NT2/D1 (cell line): ENCODE data around the gene TTC22.

ENCODE experiments used
- DNase-seq: peaks from one replicate; pipeline ENCODE4 v3.0.0-alpha.2; 2011; ENCODE audit warnings: low read depth, low spot score
- H3K27me3 ChIP-seq: 2 replicates; pipeline ENCODE4 v1.6.0; 2011; ENCODE audit warnings: mild to moderate bottlenecking; ENCODE audit not compliant: insufficient read length, insufficient read depth
- H3K36me3 ChIP-seq: 2 replicates; pipeline ENCODE4 v1.6.1; 2011; ENCODE audit warnings: mild to moderate bottlenecking, low read length, mixed read lengths; ENCODE audit not compliant: insufficient read depth, insufficient read length
- H3K4me1 ChIP-seq: 2 replicates; pipeline ENCODE4 v1.5.1; 2011; ENCODE audit not compliant: insufficient read depth, insufficient read length
- H3K4me3 ChIP-seq: 2 replicates; pipeline ENCODE4 v1.5.1; 2011; ENCODE audit warnings: low read depth; ENCODE audit not compliant: insufficient read length
- H3K9ac ChIP-seq: 2 replicates; pipeline ENCODE4 v1.6.0; 2011; ENCODE audit warnings: low read depth; ENCODE audit not compliant: insufficient read length
- H3K9me3 ChIP-seq: 2 replicates; pipeline ENCODE4 v1.5.1; 2011; ENCODE audit warnings: mild to moderate bottlenecking, low read length; ENCODE audit not compliant: insufficient read depth
- SUZ12 ChIP-seq: IDR thresholded peaks from 2 replicates; pipeline ENCODE4 v1.6.1; 2011; ENCODE audit not compliant: insufficient read length, insufficient read depth; ENCODE audit errors: extremely low read depth
- YY1 ChIP-seq: IDR thresholded peaks from 2 replicates; pipeline ENCODE4 v1.6.1; 2011; ENCODE audit not compliant: insufficient read length, insufficient read depth
- ZNF274 ChIP-seq: IDR thresholded peaks from 2 replicates; pipeline ENCODE4 v1.6.1; 2011; ENCODE audit warnings: mild to moderate bottlenecking, low read depth, low read length

Gene TTC22

DNA sequence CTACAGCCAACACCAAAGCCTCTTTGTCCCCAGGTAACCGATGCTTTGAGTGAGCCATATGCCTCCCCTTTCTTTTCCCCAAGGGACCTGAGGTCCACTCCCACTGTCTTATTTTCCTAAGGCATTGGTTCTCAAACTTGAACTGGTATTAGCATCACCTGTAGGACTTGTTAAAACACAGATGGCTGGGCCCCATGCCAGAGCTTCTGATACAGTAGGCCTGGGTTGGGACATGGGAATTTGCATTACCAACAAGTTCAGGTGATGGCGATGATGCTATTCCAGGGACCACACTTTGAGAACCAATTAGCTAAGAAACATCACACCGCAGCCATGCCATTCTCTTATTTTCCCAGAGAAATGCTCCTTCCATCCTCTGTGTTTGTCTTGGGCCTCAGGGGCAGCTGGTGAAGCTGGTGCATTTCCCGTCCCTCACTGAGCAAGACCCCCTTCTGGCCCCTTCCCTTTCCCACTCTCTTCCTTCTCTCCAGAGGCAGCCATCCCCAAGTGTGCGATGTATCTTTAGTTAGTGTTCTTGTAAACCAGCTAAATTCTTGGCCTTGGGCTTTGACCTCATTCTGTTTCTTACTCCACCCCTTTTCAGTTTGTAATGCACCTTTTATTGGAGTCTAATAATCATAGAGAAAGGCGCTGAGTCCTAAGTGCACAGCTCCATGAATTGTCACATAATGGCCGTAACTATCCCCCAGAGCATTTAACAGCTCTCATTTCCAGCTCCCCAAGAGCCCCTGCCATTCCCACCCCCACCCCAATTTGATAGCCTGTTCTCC is 14.2 kb upstream of the TTC22 start:
- Histone ChIP-seq H3K4me3 (no peak overlapping the region), H3K36me3 (no peaks in the 10 kb centered on the region), H3K27me3 (peaks cover 23% of the 10 kb centered on the region), H3K9me3 (no peaks in the 10 kb centered on the region), H3K4me1 (peaks cover 25% of the 10 kb centered on the region), H3K9ac (no peak overlapping the region)
- TF ChIP-seq ZNF274 (no peak), YY1 (no peak), SUZ12 (no peak)
- DNase-seq: no peak

GRCh38 chr1:54814571-54814970 is 13.4 kb upstream of the TTC22 start:
- Histone ChIP-seq H3K36me3 (no peaks in the 10 kb centered on the region), H3K4me3 (no peak overlapping the region), H3K4me1 (peaks cover 28% of the 10 kb centered on the region), H3K27me3 (peaks cover 27% of the 10 kb centered on the region), H3K9ac (peak overlapping the region; percentile 46), H3K9me3 (no peaks in the 10 kb centered on the region)
- TF ChIP-seq YY1 (no peak), SUZ12 (no peak), ZNF274 (no peak)
- no peak for DNase-seq

GRCh38 chr1:54814126-54814498 is 13.0 kb upstream of the TTC22 start:
- TF ChIP-seq SUZ12: no peak
- TF ChIP-seq ZNF274: no peak
- no peak for TF ChIP-seq YY1
- Histone ChIP-seq H3K9ac (peak overlapping the region; percentile 46), H3K36me3 (no peaks in the 10 kb centered on the region), H3K4me3 (no peak overlapping the region), H3K4me1 (peaks cover 27% of the 10 kb centered on the region), H3K9me3 (no peaks in the 10 kb centered on the region), H3K27me3 (peaks cover 27% of the 10 kb centered on the region)
- DNase-seq: no peak

DNA sequence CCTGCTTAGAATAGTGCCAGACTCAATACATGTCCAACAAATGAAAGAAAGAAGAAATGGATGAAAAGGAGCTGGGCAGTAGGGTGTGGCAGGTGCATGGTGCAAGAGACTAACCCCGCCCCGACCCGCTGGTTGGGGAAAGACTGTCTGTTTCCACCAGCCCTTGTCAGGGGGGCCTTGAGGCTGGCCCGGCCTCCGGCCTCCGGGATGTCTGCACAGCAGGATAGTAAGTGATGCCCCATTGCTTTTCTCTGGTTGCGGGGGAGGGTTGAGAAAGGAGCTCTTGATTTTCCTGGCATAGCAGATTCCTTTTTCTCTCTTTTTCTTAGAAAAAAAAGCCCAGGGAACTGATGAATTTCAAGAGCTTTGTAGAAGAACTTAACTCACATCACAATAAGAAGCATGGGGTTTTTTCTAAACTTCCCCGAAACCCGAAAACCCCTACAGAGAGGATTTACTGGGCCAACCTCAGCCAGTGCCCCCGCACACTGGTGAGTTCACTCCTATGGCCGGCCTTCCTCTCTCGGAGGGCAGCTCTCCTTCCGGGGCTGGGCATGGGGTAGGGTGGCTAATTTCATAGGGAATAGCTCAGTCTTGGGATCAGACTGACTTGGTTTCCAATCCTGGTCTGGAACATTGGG is 12.5 kb upstream of the TTC22 start:
- H3K9ac ChIP-seq: peak overlapping the region; percentile 46
- H3K9me3 ChIP-seq: no peaks in the 10 kb centered on the region
- H3K36me3 ChIP-seq: no peaks in the 10 kb centered on the region
- peaks cover 27% of the 10 kb centered on the region for H3K27me3 ChIP-seq
- peak; percentile 85 for DNase-seq
- TF ChIP-seq ZNF274 (no peak), SUZ12 (no peak), YY1 (no peak)
- peaks cover 28% of the 10 kb centered on the region for H3K4me1 ChIP-seq
- H3K4me3 ChIP-seq: no peak overlapping the region

GRCh38 chr1:54812801-54813484 is 11.8 kb upstream of the TTC22 start:
- no peaks in the 10 kb centered on the region for H3K9me3 ChIP-seq
- TF ChIP-seq YY1 (no peak), ZNF274 (no peak), SUZ12 (no peak)
- H3K36me3 ChIP-seq: no peaks in the 10 kb centered on the region
- H3K27me3 ChIP-seq: peaks cover 27% of the 10 kb centered on the region
- DNase-seq: no peak
- H3K4me1 ChIP-seq: peaks cover 29% of the 10 kb centered on the region
- H3K4me3 ChIP-seq: no peak overlapping the region
- no peak overlapping the region for H3K9ac ChIP-seq

DNA sequence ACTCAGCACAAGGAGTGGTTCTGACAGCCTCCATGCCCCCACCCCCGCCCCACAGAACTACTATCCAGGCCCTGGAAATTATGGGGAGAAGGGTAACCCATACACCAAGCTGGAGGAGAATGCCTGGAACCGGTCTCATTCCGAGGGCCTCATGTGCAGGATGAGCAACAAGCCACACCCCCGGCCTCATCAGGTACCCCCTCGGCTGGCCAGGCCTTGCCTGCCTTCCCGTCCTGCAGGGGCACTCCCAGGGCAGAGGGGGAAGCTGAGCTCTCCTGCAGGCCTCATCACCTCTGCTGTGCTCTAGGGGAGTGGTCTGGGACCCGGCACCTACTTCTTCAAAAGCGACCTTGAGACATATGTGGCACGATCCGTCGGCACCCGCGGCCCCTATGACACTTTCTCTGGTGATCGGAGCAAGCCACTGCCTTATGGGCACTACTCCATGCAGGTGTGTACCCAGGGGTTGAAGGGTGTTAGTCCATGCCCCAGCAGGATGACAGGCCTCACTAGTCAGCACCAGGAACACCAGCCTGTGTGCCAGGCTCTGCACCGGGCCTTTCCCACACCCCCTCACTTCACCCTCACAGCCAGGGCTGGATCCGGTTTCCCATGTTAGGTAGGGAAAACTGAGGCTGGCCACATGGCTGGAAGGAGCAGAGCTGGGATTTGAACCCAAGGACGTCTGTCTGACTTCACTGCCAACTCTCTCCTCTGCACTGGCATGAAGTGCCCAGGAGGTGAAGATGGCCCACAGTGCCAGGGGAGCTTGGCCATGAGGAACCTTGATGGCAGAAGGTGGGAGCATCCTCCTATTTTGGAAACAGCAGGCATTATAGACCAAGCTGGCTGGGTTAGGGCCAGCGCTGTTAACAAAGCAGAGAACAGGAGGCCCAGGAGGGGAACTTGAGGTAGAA is 10.9 kb upstream of the TTC22 start:
- DNase-seq: no peak
- no peak overlapping the region for H3K9ac ChIP-seq
- peaks cover 27% of the 10 kb centered on the region for H3K27me3 ChIP-seq
- H3K9me3 ChIP-seq: no peaks in the 10 kb centered on the region
- TF ChIP-seq SUZ12 (no peak), ZNF274 (no peak), YY1 (no peak)
- H3K4me1 ChIP-seq: peaks cover 30% of the 10 kb centered on the region
- H3K36me3 ChIP-seq: no peaks in the 10 kb centered on the region
- H3K4me3 ChIP-seq: no peak overlapping the region
